Bronchial epithelial cell (primary cell): ENCODE data around the gene HBP1. TPM values are rescaled to one million over a fixed set of nuclear protein-coding genes. Genes with fewer than 3 reads are reported as not detected.

Experiments
- DNase-seq: peaks from one replicate; pipeline ENCODE4 v3.0.0-alpha.2; 2010; ENCODE audit warnings: low read depth
- FAIRE-seq: peaks from 2 replicates; lab custom pipeline; 2011; peaks lifted over from hg19 to GRCh38; lab: Jason Lieb, UNC
- H3K27me3 ChIP-seq: 2 replicates; pipeline ENCODE4 v1.5.1; 2011; ENCODE audit warnings: low read length; ENCODE audit not compliant: control insufficient read depth, insufficient read depth
- H3K36me3 ChIP-seq: 2 replicates; pipeline ENCODE4 v1.5.1; 2011; ENCODE audit warnings: low read length; ENCODE audit not compliant: control insufficient read depth, insufficient read depth
- H3K4me3 ChIP-seq: 2 replicates; pipeline ENCODE4 v1.5.1; 2011; ENCODE audit warnings: mild to moderate bottlenecking, low read depth, low read length, control low read depth
- total RNA-seq: library from RNA; depleted of rRNA; stranded (reverse); fragments of >200 nt; gene quantifications from 2 replicates; pipeline ENCODE4 v1.2.1, GENCODE V29; 2014
- TF ChIP-seq, protein P1 (sequence below): IDR thresholded peaks from 2 replicates; pipeline ENCODE4 v1.5.1; 2011; ENCODE audit warnings: mild to moderate bottlenecking, moderate library complexity, low read length, control low read depth, inconsistent platforms; ENCODE audit not compliant: insufficient read depth, severe bottlenecking

HBP1 gene, protein sequence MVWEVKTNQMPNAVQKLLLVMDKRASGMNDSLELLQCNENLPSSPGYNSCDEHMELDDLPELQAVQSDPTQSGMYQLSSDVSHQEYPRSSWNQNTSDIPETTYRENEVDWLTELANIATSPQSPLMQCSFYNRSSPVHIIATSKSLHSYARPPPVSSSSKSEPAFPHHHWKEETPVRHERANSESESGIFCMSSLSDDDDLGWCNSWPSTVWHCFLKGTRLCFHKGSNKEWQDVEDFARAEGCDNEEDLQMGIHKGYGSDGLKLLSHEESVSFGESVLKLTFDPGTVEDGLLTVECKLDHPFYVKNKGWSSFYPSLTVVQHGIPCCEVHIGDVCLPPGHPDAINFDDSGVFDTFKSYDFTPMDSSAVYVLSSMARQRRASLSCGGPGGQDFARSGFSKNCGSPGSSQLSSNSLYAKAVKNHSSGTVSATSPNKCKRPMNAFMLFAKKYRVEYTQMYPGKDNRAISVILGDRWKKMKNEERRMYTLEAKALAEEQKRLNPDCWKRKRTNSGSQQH
- total RNA-seq, result 66.7 and 69.5 TPM in 2 replicates

DNA sequence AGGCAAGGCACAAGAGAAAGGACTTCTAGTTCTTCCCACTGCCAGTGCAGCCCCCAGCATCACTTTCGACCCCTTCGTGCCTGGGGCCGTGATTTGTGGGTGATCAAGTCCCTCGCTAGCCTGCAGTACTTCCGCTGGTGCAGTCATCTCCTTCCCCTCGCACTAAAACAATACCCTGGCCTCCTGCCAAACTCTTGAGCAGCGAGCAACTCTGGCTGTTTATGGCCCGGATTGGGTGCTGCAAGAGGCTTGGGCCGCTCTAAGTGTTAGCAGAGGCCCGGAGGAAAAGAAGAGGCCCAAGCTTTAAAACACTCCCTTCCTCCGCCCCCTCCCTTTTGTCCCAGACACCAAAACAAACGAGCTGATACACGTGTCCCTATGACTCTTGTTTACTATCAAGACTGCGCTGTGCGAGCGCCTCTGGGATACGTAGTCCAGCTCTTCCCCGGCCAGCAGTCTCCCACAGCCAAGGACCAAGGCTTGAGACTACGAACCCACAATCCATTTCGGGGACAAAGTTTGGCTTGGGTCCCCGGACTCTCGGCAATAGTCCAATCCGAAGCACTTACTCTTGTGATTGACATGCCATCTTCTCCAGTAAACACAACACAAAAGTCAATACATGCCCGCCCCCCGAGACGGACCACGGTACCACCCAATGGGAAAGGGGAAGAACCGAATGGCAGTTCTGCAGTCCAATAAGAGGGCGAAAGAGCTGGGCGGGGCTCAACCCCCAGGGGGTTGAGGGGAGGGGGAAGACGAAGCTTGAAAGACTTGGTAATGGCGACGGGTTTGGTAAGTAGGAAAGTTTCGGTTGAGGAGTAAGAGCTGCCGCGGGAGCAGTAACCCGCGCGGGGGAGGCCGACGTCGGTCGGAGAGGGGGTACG lies at the start of gene HBP1:
Gene HBP1 (plus strand): TSS at position 771 of the 887 bp plus-strand sequence. CDS start 10,891 bp downstream, outside the sequence.
- peak within 1 kb of the TSS; percentile 98 for H3K4me3 ChIP-seq
- no peaks in the 10 kb centered on the region for H3K27me3 ChIP-seq
- H3K36me3 ChIP-seq, result no peaks in the 10 kb centered on the region
- DNase-seq (peak; percentile 100), FAIRE-seq (peak; percentile 92)
- TF ChIP-seq, protein P1, sequence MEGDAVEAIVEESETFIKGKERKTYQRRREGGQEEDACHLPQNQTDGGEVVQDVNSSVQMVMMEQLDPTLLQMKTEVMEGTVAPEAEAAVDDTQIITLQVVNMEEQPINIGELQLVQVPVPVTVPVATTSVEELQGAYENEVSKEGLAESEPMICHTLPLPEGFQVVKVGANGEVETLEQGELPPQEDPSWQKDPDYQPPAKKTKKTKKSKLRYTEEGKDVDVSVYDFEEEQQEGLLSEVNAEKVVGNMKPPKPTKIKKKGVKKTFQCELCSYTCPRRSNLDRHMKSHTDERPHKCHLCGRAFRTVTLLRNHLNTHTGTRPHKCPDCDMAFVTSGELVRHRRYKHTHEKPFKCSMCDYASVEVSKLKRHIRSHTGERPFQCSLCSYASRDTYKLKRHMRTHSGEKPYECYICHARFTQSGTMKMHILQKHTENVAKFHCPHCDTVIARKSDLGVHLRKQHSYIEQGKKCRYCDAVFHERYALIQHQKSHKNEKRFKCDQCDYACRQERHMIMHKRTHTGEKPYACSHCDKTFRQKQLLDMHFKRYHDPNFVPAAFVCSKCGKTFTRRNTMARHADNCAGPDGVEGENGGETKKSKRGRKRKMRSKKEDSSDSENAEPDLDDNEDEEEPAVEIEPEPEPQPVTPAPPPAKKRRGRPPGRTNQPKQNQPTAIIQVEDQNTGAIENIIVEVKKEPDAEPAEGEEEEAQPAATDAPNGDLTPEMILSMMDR, result no peak

DNA sequence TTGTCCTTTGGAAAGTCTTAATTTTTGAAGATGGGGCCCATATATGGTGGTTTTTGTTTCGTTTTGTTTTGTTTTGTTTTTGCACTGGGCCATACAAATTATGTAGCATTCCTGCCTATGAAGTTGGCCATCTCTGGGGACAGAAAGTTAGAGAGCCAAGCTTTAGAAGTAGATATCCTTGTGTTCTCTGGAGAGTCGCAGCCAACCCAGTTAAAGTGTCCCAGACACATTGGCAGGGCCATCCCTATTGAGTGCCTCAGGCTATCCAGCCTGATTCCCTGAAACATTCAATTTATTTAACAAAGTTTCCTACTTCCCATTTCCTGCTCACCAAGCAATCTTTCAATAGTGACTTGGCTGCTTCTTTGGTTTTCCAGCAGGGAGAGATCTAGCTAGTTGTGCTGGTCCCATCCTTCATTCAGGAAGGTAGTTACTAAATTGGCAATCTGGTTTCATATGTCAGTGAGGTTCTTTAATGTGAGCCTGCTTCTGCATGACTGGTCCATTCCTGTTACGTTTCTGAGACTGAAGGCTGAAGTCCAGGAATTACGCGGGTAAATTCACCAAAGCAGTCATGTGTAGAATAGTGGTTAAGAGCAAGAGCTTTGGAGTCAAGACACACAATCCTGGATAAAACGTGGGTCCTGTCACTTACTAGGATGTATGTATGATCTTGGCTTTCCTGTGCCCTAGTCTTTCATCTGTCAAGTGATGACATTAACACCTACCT lies 49.3 kb upstream of the HBP1 start:
- FAIRE-seq, result no peak
- no peak for DNase-seq
- TF ChIP-seq, protein P1, result no peak
- Histone ChIP-seq H3K4me3 (no peak overlapping the region), H3K36me3 (no peaks in the 10 kb centered on the region), H3K27me3 (no peaks in the 10 kb centered on the region)

DNA sequence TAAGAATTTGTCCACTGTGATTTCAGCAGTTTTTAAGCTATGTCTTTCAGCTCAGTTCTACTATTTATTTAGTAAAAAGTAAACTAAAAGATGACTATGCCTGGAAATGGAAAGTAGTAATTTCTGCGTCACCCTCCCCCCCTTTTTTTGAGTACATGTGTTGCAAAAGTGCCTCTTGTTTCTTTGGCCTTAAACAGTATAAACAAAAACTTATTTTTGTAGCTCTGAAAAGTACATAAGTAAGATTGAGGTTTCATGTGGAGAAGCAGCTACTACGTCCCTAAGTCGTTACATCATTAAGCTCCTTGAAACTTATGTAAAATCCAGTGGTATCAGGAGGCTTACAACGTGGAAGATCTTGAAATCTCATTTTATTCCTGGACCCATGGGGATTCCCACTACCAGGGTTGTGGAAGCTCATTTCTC lies 46.3 kb upstream of the HBP1 start:
- TF ChIP-seq, protein P1, result no peak
- no peaks in the 10 kb centered on the region for H3K27me3 ChIP-seq
- H3K4me3 ChIP-seq, result no peak overlapping the region
- no peak for FAIRE-seq
- no peaks in the 10 kb centered on the region for H3K36me3 ChIP-seq
- DNase-seq, result no peak

DNA sequence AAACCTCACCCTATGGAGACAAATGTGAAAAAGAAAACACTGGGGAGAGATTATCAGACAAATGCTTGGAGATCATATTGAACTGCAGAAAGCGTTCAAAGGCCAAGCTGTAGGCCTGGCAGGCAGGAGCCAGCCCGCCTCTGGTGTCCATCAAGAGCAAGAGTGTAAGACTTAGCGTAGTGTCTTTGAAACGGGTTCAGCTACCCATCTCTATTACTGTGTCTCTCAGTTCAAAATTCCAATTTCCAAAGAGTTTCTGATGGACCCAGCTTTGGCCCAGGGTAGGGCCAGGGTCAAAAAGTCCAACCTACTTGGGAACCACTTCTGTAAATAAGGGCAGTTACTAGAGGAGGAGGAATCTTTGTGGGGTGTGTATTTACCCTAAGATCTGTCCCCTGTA lies 45.4 kb upstream of the HBP1 start:
- Histone ChIP-seq H3K36me3 (no peaks in the 10 kb centered on the region), H3K4me3 (no peak overlapping the region), H3K27me3 (no peaks in the 10 kb centered on the region)
- TF ChIP-seq, protein P1, result no peak
- no peak for FAIRE-seq
- no peak for DNase-seq

DNA sequence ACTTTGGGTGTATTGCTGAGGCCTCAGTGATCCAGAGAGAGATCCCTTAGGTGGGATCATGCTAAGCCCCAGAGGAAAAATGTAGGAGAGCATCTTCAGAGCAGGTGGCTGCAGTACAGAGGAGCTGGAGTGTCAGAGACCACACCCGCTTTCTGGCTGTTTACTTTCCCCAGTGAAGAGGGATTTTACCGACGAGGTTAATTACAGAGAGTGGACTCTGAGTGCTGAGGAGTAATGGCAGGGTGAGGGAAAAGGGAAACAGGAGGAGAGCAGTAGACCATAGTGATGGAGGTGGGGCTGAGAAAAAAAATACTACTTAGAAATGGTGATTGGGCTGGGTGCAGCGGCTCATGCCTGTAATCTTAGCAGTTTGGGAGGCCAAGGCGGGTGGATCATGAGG lies 43.3 kb upstream of the HBP1 start:
- Histone ChIP-seq H3K4me3 (no peak overlapping the region), H3K36me3 (no peaks in the 10 kb centered on the region), H3K27me3 (no peaks in the 10 kb centered on the region)
- TF ChIP-seq, protein P1, result no peak
- DNase-seq, result no peak
- FAIRE-seq, result no peak
